NB4 (cell line): Measurements from ENCODE around the gene CACNA1B.

Source experiments
- MYC ChIP-seq: IDR thresholded peaks from 2 replicates; pipeline ENCODE4 v1.6.1; 2011; ENCODE audit warnings: low read depth, low read length
- POLR2A ChIP-seq: IDR thresholded peaks from 2 replicates; pipeline ENCODE4 v1.6.1; 2011; ENCODE audit warnings: mild to moderate bottlenecking; ENCODE audit not compliant: insufficient read length; ENCODE audit errors: extremely low read depth
- TF ChIP-seq, protein P1 (sequence below): IDR thresholded peaks from one replicate; pipeline ENCODE4 v1.5.1; 2012; ENCODE audit warnings: low read depth, low read length

DNA sequence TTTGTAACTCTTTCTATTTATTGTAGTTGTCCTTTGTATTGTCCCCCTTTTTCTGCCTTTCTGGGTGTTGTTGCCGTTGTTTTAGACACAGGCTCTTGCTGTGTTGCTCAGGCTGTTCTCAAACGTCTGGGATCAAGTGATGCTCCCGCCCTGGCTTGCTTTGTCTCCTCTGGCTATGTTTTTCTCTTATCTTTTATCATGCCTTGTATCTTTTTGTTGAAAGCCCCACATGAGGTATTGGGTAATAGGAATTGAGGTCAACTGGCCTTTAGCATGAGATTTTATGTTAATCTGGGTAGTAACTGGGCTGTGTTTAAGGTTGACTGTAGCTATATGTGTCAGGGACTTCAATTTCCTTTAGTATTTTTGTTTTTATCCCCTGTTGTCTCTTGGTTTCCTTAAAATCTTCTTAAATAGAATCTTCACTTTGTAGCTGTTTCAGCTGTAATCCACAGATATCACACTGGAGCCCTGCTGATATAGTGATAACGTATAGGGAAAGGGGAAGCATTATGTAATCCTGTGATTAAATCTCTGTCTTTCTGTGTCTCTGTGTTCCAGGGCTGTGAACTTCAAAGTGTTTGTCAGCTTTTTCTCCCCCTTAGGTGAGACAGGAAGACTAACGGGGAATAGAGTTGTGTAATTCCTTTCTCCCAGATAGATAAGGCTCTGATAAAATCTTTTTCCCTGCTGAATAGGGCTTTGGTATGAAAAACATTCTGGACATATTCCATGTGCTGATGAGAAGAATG lies 25.9 kb upstream of the CACNA1B start:
- TF ChIP-seq, protein P1, sequence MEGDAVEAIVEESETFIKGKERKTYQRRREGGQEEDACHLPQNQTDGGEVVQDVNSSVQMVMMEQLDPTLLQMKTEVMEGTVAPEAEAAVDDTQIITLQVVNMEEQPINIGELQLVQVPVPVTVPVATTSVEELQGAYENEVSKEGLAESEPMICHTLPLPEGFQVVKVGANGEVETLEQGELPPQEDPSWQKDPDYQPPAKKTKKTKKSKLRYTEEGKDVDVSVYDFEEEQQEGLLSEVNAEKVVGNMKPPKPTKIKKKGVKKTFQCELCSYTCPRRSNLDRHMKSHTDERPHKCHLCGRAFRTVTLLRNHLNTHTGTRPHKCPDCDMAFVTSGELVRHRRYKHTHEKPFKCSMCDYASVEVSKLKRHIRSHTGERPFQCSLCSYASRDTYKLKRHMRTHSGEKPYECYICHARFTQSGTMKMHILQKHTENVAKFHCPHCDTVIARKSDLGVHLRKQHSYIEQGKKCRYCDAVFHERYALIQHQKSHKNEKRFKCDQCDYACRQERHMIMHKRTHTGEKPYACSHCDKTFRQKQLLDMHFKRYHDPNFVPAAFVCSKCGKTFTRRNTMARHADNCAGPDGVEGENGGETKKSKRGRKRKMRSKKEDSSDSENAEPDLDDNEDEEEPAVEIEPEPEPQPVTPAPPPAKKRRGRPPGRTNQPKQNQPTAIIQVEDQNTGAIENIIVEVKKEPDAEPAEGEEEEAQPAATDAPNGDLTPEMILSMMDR, result no peak
- TF ChIP-seq MYC (no peak), POLR2A (no peak)
